Osteoblast (primary cell): ENCODE results near the gene ASTE1. TPM values are rescaled to one million over a fixed set of nuclear protein-coding genes. Genes with fewer than 3 reads are reported as not detected.
"Not testable (repeated sequence)": the region's sequence is repeated elsewhere in the genome, so short reads cannot be mapped to it uniquely, and the experiment has no call there.

Source experiments
- DNase-seq: peaks from one replicate; pipeline ENCODE4 v3.0.0; 2011; ENCODE audit warnings: low spot score, mixed read lengths; ENCODE audit not compliant: insufficient read length; ENCODE audit errors: missing footprints
- H2AFZ ChIP-seq: 2 replicates; pipeline ENCODE4 v1.6.0; 2011; ENCODE audit warnings: mild to moderate bottlenecking, low read length
- H3K27ac ChIP-seq: 2 replicates; pipeline ENCODE4 v1.5.1; 2011; ENCODE audit warnings: mild to moderate bottlenecking, low read depth, low read length, moderate library complexity
- H3K27me3 ChIP-seq: 2 replicates; pipeline ENCODE4 v1.6.0; 2012; ENCODE audit warnings: mild to moderate bottlenecking, control low read depth, inconsistent platforms, low read length, moderate library complexity; ENCODE audit not compliant: insufficient read depth
- H3K36me3 ChIP-seq: 2 replicates; pipeline ENCODE4 v1.5.1; 2011; ENCODE audit warnings: mild to moderate bottlenecking, low read length, control low read depth, moderate library complexity; ENCODE audit not compliant: insufficient read depth
- H3K4me1 ChIP-seq: 2 replicates; pipeline ENCODE4 v1.5.1; 2011; ENCODE audit warnings: mild to moderate bottlenecking, low read length, control low read depth, moderate library complexity; ENCODE audit not compliant: insufficient read depth
- H3K4me2 ChIP-seq: 2 replicates; pipeline ENCODE4 v1.6.0; 2011; ENCODE audit warnings: mild to moderate bottlenecking, low read length; ENCODE audit not compliant: insufficient read depth
- H3K4me3 ChIP-seq: fragments of 200-600 bp; sonication (generic); 3 replicates; pipeline ENCODE4 v1.5.1; 2012; ENCODE audit warnings: mild to moderate bottlenecking, low read length, inconsistent platforms; ENCODE audit not compliant: insufficient read depth
- H3K79me2 ChIP-seq: 2 replicates; pipeline ENCODE4 v1.6.0; 2012; ENCODE audit warnings: mild to moderate bottlenecking, low read length, control low read depth, inconsistent platforms; ENCODE audit not compliant: insufficient read depth
- H3K9me3 ChIP-seq: 2 replicates; pipeline ENCODE4 v1.5.1; 2011; ENCODE audit warnings: low read depth, low read length, control low read depth
- H4K20me1 ChIP-seq: 2 replicates; pipeline ENCODE4 v1.6.0; 2012; ENCODE audit warnings: mild to moderate bottlenecking, low read length, control low read depth; ENCODE audit not compliant: insufficient read depth
- CTCF ChIP-seq: IDR thresholded peaks from 2 replicates; pipeline ENCODE4 v1.5.1; 2011; ENCODE audit warnings: mild to moderate bottlenecking, low read depth, low read length, moderate library complexity; ENCODE audit errors: extremely low read depth
- total RNA-seq: library from RNA; depleted of rRNA; stranded (reverse); fragments of >200 nt; gene quantifications from 2 replicates; pipeline ENCODE4 v1.2.3, GENCODE V29; 2012

ASTE1 gene
- total RNA-seq, 1 donor = 9.8 TPM

GRCh38 chr3:130976706-130977105, 49.9 kb downstream of the ASTE1 start:
- Histone ChIP-seq H2AFZ (no peak overlapping the region), H3K9me3 (no peaks in the 10 kb centered on the region), H3K36me3 (peaks cover 14% of the 10 kb centered on the region), H4K20me1 (no peaks in the 10 kb centered on the region), H3K4me2 (no peak overlapping the region), H3K27ac (no peak overlapping the region), H3K79me2 (peaks cover 3% of the 10 kb centered on the region), H3K4me1 (peaks cover 3% of the 10 kb centered on the region), H3K27me3 (no peaks in the 10 kb centered on the region), H3K4me3 (no peak overlapping the region)
- no peak for DNase-seq
- no peak for TF ChIP-seq CTCF

- no peak for DNase-seq
- Histone ChIP-seq H3K36me3 (peaks cover 10% of the 10 kb centered on the region), H4K20me1 (no peaks in the 10 kb centered on the region), H2AFZ (no peak overlapping the region), H3K27me3 (no peaks in the 10 kb centered on the region), H3K9me3 (no peaks in the 10 kb centered on the region), H3K27ac (no peak overlapping the region), H3K4me3 (no peak overlapping the region), H3K79me2 (peaks cover 3% of the 10 kb centered on the region), H3K4me1 (peaks cover 9% of the 10 kb centered on the region), H3K4me2 (no peak overlapping the region)
- TF ChIP-seq CTCF = no peak
Measured at GRCh38 chr3:130975251-130975650, 51.4 kb downstream of the ASTE1 start.

GRCh38 chr3:130974201-130974600, 52.4 kb downstream of the ASTE1 start:
- Histone ChIP-seq H2AFZ (no peak overlapping the region), H3K36me3 (peaks cover 11% of the 10 kb centered on the region)
- no peak for DNase-seq

GRCh38 chr3:130973406-130973805, 53.2 kb downstream of the ASTE1 start:
- Histone ChIP-seq H4K20me1 (no peaks in the 10 kb centered on the region), H3K27ac (no peak overlapping the region), H3K27me3 (no peaks in the 10 kb centered on the region), H3K36me3 (peaks cover 14% of the 10 kb centered on the region), H3K4me3 (no peak overlapping the region), H3K4me2 (no peak overlapping the region), H2AFZ (no peak overlapping the region), H3K79me2 (peaks cover 3% of the 10 kb centered on the region), H3K9me3 (no peaks in the 10 kb centered on the region), H3K4me1 (peaks cover 13% of the 10 kb centered on the region)
- no peak for TF ChIP-seq CTCF
- no peak for DNase-seq

More at GRCh38 chr3:130974201-130974600, 52.4 kb downstream of the ASTE1 start:
- Histone ChIP-seq H3K4me1 (peaks cover 6% of the 10 kb centered on the region), H3K9me3 (no peaks in the 10 kb centered on the region), H3K27me3 (no peaks in the 10 kb centered on the region), H4K20me1 (no peaks in the 10 kb centered on the region), H3K4me3 (no peak overlapping the region), H3K4me2 (no peak overlapping the region), H3K27ac (no peak overlapping the region), H3K79me2 (peaks cover 3% of the 10 kb centered on the region)
- TF ChIP-seq CTCF = no peak

GRCh38 chr3:130972592-130972991, 54.0 kb downstream of the ASTE1 start:
- not testable (repeated sequence) for H3K4me2 ChIP-seq, H3K27me3 ChIP-seq, H3K79me2 ChIP-seq, H3K4me3 ChIP-seq, H3K27ac ChIP-seq, H2AFZ ChIP-seq, H4K20me1 ChIP-seq, DNase-seq, H3K9me3 ChIP-seq
- Histone ChIP-seq H3K4me1 (peaks cover 21% of the 10 kb centered on the region), H3K36me3 (peaks cover 14% of the 10 kb centered on the region)
